Fibroblast of lung (primary cell): ENCODE results near the gene IGSF23. TPM values are rescaled to one million over a fixed set of nuclear protein-coding genes. Genes with fewer than 3 reads are reported as not detected.
A peak's percentile ranks its signal among the peaks of the same experiment; 100 is the strongest.

ENCODE experiments used
- DNase-seq, 2 donors: peaks; one replicate each; pipeline versions ENCODE4 v3.0.0 to v3.0.0-alpha.2; 2010; ENCODE audit warnings: low read depth in 2 of 2
- H2AFZ ChIP-seq: 2 replicates; pipeline ENCODE4 v1.5.1; 2012; ENCODE audit warnings: low read length, control low read depth, inconsistent platforms
- H3K27ac ChIP-seq: 2 replicates; pipeline ENCODE4 v1.5.1; 2011; ENCODE audit warnings: low read length, control low read depth; ENCODE audit not compliant: insufficient read depth
- H3K27me3 ChIP-seq: 2 replicates; pipeline ENCODE4 v1.5.1; 2011; ENCODE audit warnings: mild to moderate bottlenecking, low read length; ENCODE audit not compliant: control insufficient read depth, insufficient read depth
- H3K36me3 ChIP-seq: 2 replicates; pipeline ENCODE4 v1.5.1; 2011; ENCODE audit warnings: low read length; ENCODE audit not compliant: control insufficient read depth, insufficient read depth
- H3K4me1 ChIP-seq: 2 replicates; pipeline ENCODE4 v1.5.1; 2011; ENCODE audit warnings: low read length; ENCODE audit not compliant: control insufficient read depth, insufficient read depth; ENCODE audit errors: extremely low read depth
- H3K4me2 ChIP-seq: 2 replicates; pipeline ENCODE4 v1.5.1; 2011; ENCODE audit warnings: low read length, control low read depth; ENCODE audit not compliant: insufficient read depth; ENCODE audit errors: extremely low read depth
- H3K4me3 ChIP-seq, 4 experiments: fragments of 200-600 bp in 1 of 4; sonication (generic) in 1 of 4; replicated peaks in 1 of 4; 2 replicates each; pipeline ENCODE4 v1.5.1; 2011 to 2016; ENCODE audit warnings: low read length in 4 of 4, low read depth in 3 of 4, mild to moderate bottlenecking in 3 of 4, control low read depth in 2 of 4, inconsistent platforms in 1 of 4, mixed read lengths in 1 of 4; ENCODE audit not compliant: insufficient read depth in 1 of 4; ENCODE audit errors: control extremely low read depth in 1 of 4
- H3K79me2 ChIP-seq: 2 replicates; pipeline ENCODE4 v1.5.1; 2012; ENCODE audit warnings: mild to moderate bottlenecking, low read length, inconsistent platforms; ENCODE audit not compliant: control insufficient read depth, insufficient read depth
- H3K9ac ChIP-seq: 2 replicates; pipeline ENCODE4 v1.5.1; 2011; ENCODE audit warnings: mild to moderate bottlenecking, low read length, control low read depth; ENCODE audit not compliant: insufficient read depth
- H3K9me3 ChIP-seq: 2 replicates; pipeline ENCODE4 v1.5.1; 2012; ENCODE audit warnings: low read depth, low read length; ENCODE audit not compliant: control insufficient read depth, insufficient read depth
- H4K20me1 ChIP-seq: 2 replicates; pipeline ENCODE4 v1.5.1; 2011; ENCODE audit warnings: low read length; ENCODE audit not compliant: control insufficient read depth, insufficient read depth; ENCODE audit errors: extremely low read depth
- EZH2 ChIP-seq: IDR thresholded peaks from 2 replicates; pipeline ENCODE4 v1.5.1; 2012; ENCODE audit warnings: low read length, control low read depth, mild to moderate bottlenecking; ENCODE audit errors: missing control alignments
- polyA plus RNA-seq, 2 donors: library from polyadenylated mRNA; depleted of rRNA in 1 of 2; stranded (reverse) in 1 of 2; unstranded in 1 of 2; fragments of >200 nt; gene quantifications; 2 replicates each; pipeline ENCODE4 v1.2.1, GENCODE V29; 2011 to 2012; ENCODE audit warnings: missing spikeins in 1 of 2
- total RNA-seq: library from RNA; depleted of rRNA; stranded (reverse); fragments of >200 nt; gene quantifications from 2 replicates; pipeline ENCODE4 v1.2.1, GENCODE V29; 2014
- TF ChIP-seq, protein P1 (sequence below), 2 donors: IDR thresholded peaks in 1 of 2; conservative IDR thresholded peaks in 1 of 2; 1 replicate in 1 of 2; 2 replicates in 1 of 2; pipeline ENCODE4 v1.5.1; 2011 to 2012; ENCODE audit warnings: low read length in 2 of 2, control low read depth in 1 of 2, inconsistent platforms in 1 of 2, low read depth in 1 of 2, mild to moderate bottlenecking in 1 of 2

Gene IGSF23
- total and polyA plus RNA-seq, 2 donors (not counting 1 experiment from before 2014, with no cell fraction given), result 0.33 to 1.3 TPM

DNA sequence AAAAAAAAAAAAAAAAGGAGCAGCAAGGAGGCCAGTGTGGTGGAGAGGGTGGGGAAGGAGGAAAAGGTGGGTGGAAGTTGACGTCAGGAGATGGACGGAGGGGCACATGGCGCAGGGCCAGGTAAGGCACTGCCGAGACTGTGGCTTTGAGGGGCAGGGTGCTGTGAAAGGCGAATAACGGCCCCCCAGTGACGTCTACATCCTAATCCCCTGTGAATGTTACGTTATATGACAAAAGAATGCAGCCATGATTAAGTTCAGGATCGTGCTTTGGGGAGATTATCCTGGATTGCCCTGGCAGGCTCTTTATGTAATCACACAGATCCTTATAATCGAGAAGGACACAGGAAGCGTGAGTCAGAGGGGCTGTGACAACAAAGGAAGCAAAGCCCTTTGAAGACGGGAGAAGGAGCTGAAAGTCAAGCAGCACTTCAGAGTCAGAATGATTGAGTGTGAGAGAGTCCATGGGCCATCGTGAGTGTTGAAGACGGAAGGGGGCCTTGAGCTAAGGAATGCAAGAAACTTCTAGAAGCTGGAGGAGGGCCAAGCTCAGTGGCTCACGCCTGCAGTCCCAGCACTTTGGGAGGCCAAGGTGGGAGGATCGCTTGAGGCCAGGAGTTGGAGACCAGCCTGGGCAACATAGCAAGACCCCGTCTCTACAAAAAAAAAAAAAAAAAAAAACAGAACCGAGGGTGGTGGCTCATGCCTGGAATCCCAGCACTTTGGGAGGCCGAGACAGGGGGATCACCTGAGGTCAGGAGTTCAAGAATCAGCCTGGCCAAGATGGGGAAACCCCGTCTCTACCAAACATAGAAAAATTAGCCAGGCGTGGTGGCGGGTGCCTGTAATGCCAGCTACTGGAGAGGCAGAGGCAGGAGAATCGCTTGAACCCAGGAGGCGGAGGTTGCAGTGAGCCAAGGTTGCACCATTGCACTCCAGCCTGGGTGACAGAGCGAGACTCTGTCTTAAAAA is 71.8 kb downstream of the IGSF23 start:
- peaks cover 9% of the 10 kb centered on the region for H3K36me3 ChIP-seq
- peak; percentile 77 to 96 for DNase-seq
- no peaks in the 10 kb centered on the region for H4K20me1 ChIP-seq
- H3K4me3 ChIP-seq, result no peak overlapping the region
- TF ChIP-seq, protein P1, sequence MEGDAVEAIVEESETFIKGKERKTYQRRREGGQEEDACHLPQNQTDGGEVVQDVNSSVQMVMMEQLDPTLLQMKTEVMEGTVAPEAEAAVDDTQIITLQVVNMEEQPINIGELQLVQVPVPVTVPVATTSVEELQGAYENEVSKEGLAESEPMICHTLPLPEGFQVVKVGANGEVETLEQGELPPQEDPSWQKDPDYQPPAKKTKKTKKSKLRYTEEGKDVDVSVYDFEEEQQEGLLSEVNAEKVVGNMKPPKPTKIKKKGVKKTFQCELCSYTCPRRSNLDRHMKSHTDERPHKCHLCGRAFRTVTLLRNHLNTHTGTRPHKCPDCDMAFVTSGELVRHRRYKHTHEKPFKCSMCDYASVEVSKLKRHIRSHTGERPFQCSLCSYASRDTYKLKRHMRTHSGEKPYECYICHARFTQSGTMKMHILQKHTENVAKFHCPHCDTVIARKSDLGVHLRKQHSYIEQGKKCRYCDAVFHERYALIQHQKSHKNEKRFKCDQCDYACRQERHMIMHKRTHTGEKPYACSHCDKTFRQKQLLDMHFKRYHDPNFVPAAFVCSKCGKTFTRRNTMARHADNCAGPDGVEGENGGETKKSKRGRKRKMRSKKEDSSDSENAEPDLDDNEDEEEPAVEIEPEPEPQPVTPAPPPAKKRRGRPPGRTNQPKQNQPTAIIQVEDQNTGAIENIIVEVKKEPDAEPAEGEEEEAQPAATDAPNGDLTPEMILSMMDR (conservative IDR thresholded peaks at IDR 0.05 in 1 of 2, IDR thresholded peaks at IDR 0.05 in 1 of 2; ENCODE audit: low read depth in 1 of 2, low read length in 2 of 2), result no peak
- TF ChIP-seq EZH2, result no peak
- no peaks in the 10 kb centered on the region for H3K27me3 ChIP-seq
- H2AFZ ChIP-seq, result peak overlapping the region; percentile 15
- H3K9ac ChIP-seq, result no peak overlapping the region
- no peaks in the 10 kb centered on the region for H3K79me2 ChIP-seq
- no peaks in the 10 kb centered on the region for H3K9me3 ChIP-seq
- peak overlapping the region; percentile 77 for H3K27ac ChIP-seq
- peak overlapping the region; percentile 48 for H3K4me2 ChIP-seq
- H3K4me1 ChIP-seq, result peaks cover 5% of the 10 kb centered on the region

DNA sequence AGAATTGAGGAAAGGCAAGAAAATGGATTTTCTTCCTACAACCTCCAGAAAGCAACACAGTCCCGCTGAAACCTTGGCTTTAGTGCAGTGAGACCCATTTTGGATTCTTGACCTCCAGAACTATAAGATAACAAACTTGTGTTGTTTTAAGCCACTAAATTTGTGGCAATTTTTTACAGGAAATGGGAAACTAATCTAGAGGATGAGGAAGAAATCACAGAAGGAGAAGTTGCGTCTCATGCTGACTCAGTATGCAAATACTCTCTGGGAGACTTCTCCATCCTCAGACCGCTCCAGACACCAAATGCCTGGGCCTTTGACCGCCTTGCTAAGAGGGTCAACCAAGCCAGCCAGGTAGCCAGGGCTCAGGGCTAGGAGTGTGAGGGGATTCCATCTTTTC is 72.5 kb downstream of the IGSF23 start:
- peak; percentile 24 to 70 for DNase-seq
- no peak overlapping the region for H3K27ac ChIP-seq

More for the DNA sequence above, 72.5 kb downstream of the IGSF23 start:
- peaks cover 5% of the 10 kb centered on the region for H3K4me1 ChIP-seq
- H4K20me1 ChIP-seq, result no peaks in the 10 kb centered on the region
- H3K4me2 ChIP-seq, result no peak overlapping the region
- H3K9ac ChIP-seq, result no peak overlapping the region
- H3K36me3 ChIP-seq, result peaks cover 6% of the 10 kb centered on the region
- no peaks in the 10 kb centered on the region for H3K9me3 ChIP-seq
- H3K27me3 ChIP-seq, result no peaks in the 10 kb centered on the region
- no peaks in the 10 kb centered on the region for H3K79me2 ChIP-seq
- H3K4me3 ChIP-seq, result no peak overlapping the region
- H2AFZ ChIP-seq, result no peak overlapping the region
- TF ChIP-seq, protein P1 (conservative IDR thresholded peaks at IDR 0.05 in 1 of 2, IDR thresholded peaks at IDR 0.05 in 1 of 2; ENCODE audit: low read depth in 1 of 2, low read length in 2 of 2), result no peak

Other genes starting within 250 kb of the IGSF23 start
- 5.0 and 5.6 TPM in 2 replicates for gene ZNF285, start 212.0 kb upstream of the IGSF23 start, total RNA-seq
- 0.94 and 1.9 TPM in 2 replicates for gene ZNF285, start 212.0 kb upstream of the IGSF23 start, polyA plus RNA-seq
- 24.4 and 25.2 TPM in 2 replicates for gene ZNF229, start 165.1 kb upstream of the IGSF23 start, total RNA-seq
- 5.7 and 5.8 TPM in 2 replicates for gene ZNF229, start 165.1 kb upstream of the IGSF23 start, polyA plus RNA-seq
- gene ZNF180, start 113.0 kb upstream of the IGSF23 start, total RNA-seq, result 6.4 and 7.6 TPM in 2 replicates
- 1.4 TPM in 2 replicates for gene ZNF180, start 113.0 kb upstream of the IGSF23 start, polyA plus RNA-seq
- not detected in 2 replicates for gene CEACAM20, start 83.9 kb upstream of the IGSF23 start, total RNA-seq
- gene CEACAM20, start 83.9 kb upstream of the IGSF23 start, polyA plus RNA-seq, result not detected in 2 replicates
- 98.1 and 229 TPM in 2 replicates for gene PVR, start 30.3 kb downstream of the IGSF23 start, total RNA-seq
- gene PVR, start 30.3 kb downstream of the IGSF23 start, polyA plus RNA-seq, result 167 and 230 TPM in 2 replicates
- gene CEACAM19, start 57.9 kb downstream of the IGSF23 start, total RNA-seq, result 3.1 and 7.8 TPM in 2 replicates
- gene CEACAM19, start 57.9 kb downstream of the IGSF23 start, polyA plus RNA-seq, result 7.7 and 9.9 TPM in 2 replicates
- gene CEACAM16, start 85.6 kb downstream of the IGSF23 start, total RNA-seq, result under 0.01 TPM in 1 of 2 replicates, not detected in the other
- not detected in 2 replicates for gene CEACAM16, start 85.6 kb downstream of the IGSF23 start, polyA plus RNA-seq
- gene BCL3, start 135.1 kb downstream of the IGSF23 start, total RNA-seq, result 10.8 and 20.6 TPM in 2 replicates
- 6.8 and 10.7 TPM in 2 replicates for gene BCL3, start 135.1 kb downstream of the IGSF23 start, polyA plus RNA-seq
- under 0.01 and 0.33 TPM in 2 replicates for gene CBLC, start 164.3 kb downstream of the IGSF23 start, total RNA-seq
- gene CBLC, start 164.3 kb downstream of the IGSF23 start, polyA plus RNA-seq, result 0.06 TPM in 1 of 2 replicates, not detected in the other
- 20.3 and 29.0 TPM in 2 replicates for gene BCAM, start 195.5 kb downstream of the IGSF23 start, total RNA-seq
- 7.2 and 12.2 TPM in 2 replicates for gene BCAM, start 195.5 kb downstream of the IGSF23 start, polyA plus RNA-seq
- gene NECTIN2, start 232.7 kb downstream of the IGSF23 start, total RNA-seq, result 50.3 and 70.7 TPM in 2 replicates
- 59.4 and 77.4 TPM in 2 replicates for gene NECTIN2, start 232.7 kb downstream of the IGSF23 start, polyA plus RNA-seq